ENCODE data around the gene GOLGA8B. TPM values are rescaled to one million over a fixed set of nuclear protein-coding genes. Genes with fewer than 3 reads are reported as not detected.

Gene GOLGA8B
- total RNA-seq, 1 experiment from 2014 or later: 51.0 TPM

- Histone ChIP-seq H3K79me2 (ENCODE audit: low read length) (no peaks in the 10 kb centered on the region), H3K27me3 (ENCODE audit: low read length) (peaks cover 39% of the 10 kb centered on the region), H3K9me3 (ENCODE audit: low read length) (no peaks in the 10 kb centered on the region), H2AFZ (ENCODE audit: low read length) (no peak overlapping the region), H3K4me3 (ENCODE audit: low read length) (no peak overlapping the region), H3F3A (ENCODE audit: low read length, unreplicated experiment) (no peaks in the 10 kb centered on the region), H4K20me1 (ENCODE audit: low read length) (no peaks in the 10 kb centered on the region), H3K27ac (ENCODE audit: low read length) (no peak overlapping the region), H3K9ac (ENCODE audit: low read length) (no peak overlapping the region), H3K4me2 (ENCODE audit: low read length) (no peak overlapping the region), H3K36me3 (ENCODE audit: low read depth, low read length) (no peaks in the 10 kb centered on the region), H3K4me1 (ENCODE audit: insufficient read depth, low read length) (no peaks in the 10 kb centered on the region), H3K9me2 (replicated peaks; ENCODE audit: low read length) (no peaks in the 10 kb centered on the region)
- POLR2A ChIA-PET (ENCODE audit: unreplicated experiment): no interaction called here
- DNase-seq (no peak), ATAC-seq (no peak)
- BruUV-seq (replicated peaks): no TSS peak
- intact Hi-C loops (cut with micrococcal nuclease): no loop called here
- TF ChIP-seq EZH2 (IDR thresholded peaks at IDR 0.05; ENCODE audit: low read length, unreplicated experiment) (no peak), EZH2phosphoT487 (IDR thresholded peaks at IDR 0.05; ENCODE audit: borderline replicate concordance, low read length) (no peak)
- TF ChIP-seq, protein P1, sequence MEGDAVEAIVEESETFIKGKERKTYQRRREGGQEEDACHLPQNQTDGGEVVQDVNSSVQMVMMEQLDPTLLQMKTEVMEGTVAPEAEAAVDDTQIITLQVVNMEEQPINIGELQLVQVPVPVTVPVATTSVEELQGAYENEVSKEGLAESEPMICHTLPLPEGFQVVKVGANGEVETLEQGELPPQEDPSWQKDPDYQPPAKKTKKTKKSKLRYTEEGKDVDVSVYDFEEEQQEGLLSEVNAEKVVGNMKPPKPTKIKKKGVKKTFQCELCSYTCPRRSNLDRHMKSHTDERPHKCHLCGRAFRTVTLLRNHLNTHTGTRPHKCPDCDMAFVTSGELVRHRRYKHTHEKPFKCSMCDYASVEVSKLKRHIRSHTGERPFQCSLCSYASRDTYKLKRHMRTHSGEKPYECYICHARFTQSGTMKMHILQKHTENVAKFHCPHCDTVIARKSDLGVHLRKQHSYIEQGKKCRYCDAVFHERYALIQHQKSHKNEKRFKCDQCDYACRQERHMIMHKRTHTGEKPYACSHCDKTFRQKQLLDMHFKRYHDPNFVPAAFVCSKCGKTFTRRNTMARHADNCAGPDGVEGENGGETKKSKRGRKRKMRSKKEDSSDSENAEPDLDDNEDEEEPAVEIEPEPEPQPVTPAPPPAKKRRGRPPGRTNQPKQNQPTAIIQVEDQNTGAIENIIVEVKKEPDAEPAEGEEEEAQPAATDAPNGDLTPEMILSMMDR (conservative IDR thresholded peaks at IDR 0.05; ENCODE audit: low read depth, low read length): no peak
- CTCF ChIA-PET: no interaction called here
These were observed 15.5 kb upstream of the GOLGA8B start for GRCh38 chr15:34598799-34599585.

GRCh38 chr15:34597316-34597715, 13.9 kb upstream of the GOLGA8B start:
- Histone ChIP-seq H3K27me3 (ENCODE audit: low read length) (peaks cover 30% of the 10 kb centered on the region), H3K9me2 (replicated peaks; ENCODE audit: low read length) (no peaks in the 10 kb centered on the region), H4K20me1 (ENCODE audit: low read length) (no peaks in the 10 kb centered on the region), H3K4me2 (ENCODE audit: low read length) (no peak overlapping the region), H2AFZ (ENCODE audit: low read length) (no peak overlapping the region), H3K36me3 (ENCODE audit: low read depth, low read length) (no peaks in the 10 kb centered on the region), H3K4me3 (ENCODE audit: low read length) (no peak overlapping the region), H3K9ac (ENCODE audit: low read length) (no peak overlapping the region), H3K79me2 (ENCODE audit: low read length) (no peaks in the 10 kb centered on the region), H3K27ac (ENCODE audit: low read length) (no peak overlapping the region), H3F3A (ENCODE audit: low read length, unreplicated experiment) (no peaks in the 10 kb centered on the region), H3K9me3 (ENCODE audit: low read length) (no peaks in the 10 kb centered on the region), H3K4me1 (ENCODE audit: insufficient read depth, low read length) (no peaks in the 10 kb centered on the region)
- ATAC-seq (no peak), DNase-seq (no peak)
- intact Hi-C loops (cut with micrococcal nuclease): no loop called here
- BruUV-seq (replicated peaks): no TSS peak
- TF ChIP-seq, protein P1 (conservative IDR thresholded peaks at IDR 0.05; ENCODE audit: low read depth, low read length): no peak
- no peak for TF ChIP-seq EZH2 (IDR thresholded peaks at IDR 0.05; ENCODE audit: low read length, unreplicated experiment)
- CTCF ChIA-PET: no interaction called here
- POLR2A ChIA-PET (ENCODE audit: unreplicated experiment): no interaction called here

DNA sequence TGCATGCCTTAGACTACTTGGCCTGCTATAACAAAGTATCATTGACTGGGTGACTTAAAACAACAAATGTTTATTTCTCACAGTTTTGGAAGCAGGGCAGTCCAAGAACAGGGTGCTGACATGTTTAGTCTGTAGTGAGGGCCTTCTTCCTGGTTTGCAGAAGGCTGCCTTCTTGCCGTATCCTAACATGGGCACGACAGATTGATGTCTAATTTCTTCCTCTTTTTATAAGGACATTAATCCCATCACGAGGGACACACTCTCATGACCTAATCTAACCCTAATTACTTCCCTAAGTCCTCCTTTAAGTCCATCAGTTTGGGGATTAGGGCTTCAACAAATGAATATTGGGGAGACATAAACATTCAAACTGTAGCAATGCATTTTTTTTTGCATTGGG, 10.9 kb upstream of the GOLGA8B start:
- Histone ChIP-seq H3K27ac (ENCODE audit: low read length) (no peak overlapping the region), H3K9ac (ENCODE audit: low read length) (no peak overlapping the region), H3K27me3 (ENCODE audit: low read length) (peaks cover 13% of the 10 kb centered on the region; the same call in 1 of the 2 replicates), H4K20me1 (ENCODE audit: low read length) (no peaks in the 10 kb centered on the region), H3K36me3 (ENCODE audit: low read depth, low read length) (no peaks in the 10 kb centered on the region), H3F3A (ENCODE audit: low read length, unreplicated experiment) (no peaks in the 10 kb centered on the region), H3K9me2 (replicated peaks; ENCODE audit: low read length) (no peaks in the 10 kb centered on the region), H2AFZ (ENCODE audit: low read length) (no peak overlapping the region), H3K4me2 (ENCODE audit: low read length) (no peak overlapping the region), H3K4me1 (ENCODE audit: insufficient read depth, low read length) (no peaks in the 10 kb centered on the region), H3K4me3 (ENCODE audit: low read length) (no peak overlapping the region), H3K79me2 (ENCODE audit: low read length) (no peaks in the 10 kb centered on the region), H3K9me3 (ENCODE audit: low read length) (no peaks in the 10 kb centered on the region)
- POLR2A ChIA-PET (ENCODE audit: unreplicated experiment): no interaction called here
- ATAC-seq: no peak
- DNase-seq: no peak
- no TSS peak for BruUV-seq (replicated peaks)
- intact Hi-C loops (cut with micrococcal nuclease): no loop called here
- CTCF ChIA-PET: no interaction called here
- TF ChIP-seq, protein P1 (conservative IDR thresholded peaks at IDR 0.05; ENCODE audit: low read depth, low read length): no peak
- TF ChIP-seq EZH2 (IDR thresholded peaks at IDR 0.05; ENCODE audit: low read length, unreplicated experiment) (no peak), EZH2phosphoT487 (IDR thresholded peaks at IDR 0.05; ENCODE audit: borderline replicate concordance, low read length) (no peak)
